ENCODE data around the gene SEC14L1. TPM values are rescaled to one million over a fixed set of nuclear protein-coding genes. Genes with fewer than 3 reads are reported as not detected.

SEC14L1 gene
- polyA plus RNA-seq, 2 of the 4 experiments (the other 2 are of a cell fraction): 27.5 to 40.4 TPM

DNA sequence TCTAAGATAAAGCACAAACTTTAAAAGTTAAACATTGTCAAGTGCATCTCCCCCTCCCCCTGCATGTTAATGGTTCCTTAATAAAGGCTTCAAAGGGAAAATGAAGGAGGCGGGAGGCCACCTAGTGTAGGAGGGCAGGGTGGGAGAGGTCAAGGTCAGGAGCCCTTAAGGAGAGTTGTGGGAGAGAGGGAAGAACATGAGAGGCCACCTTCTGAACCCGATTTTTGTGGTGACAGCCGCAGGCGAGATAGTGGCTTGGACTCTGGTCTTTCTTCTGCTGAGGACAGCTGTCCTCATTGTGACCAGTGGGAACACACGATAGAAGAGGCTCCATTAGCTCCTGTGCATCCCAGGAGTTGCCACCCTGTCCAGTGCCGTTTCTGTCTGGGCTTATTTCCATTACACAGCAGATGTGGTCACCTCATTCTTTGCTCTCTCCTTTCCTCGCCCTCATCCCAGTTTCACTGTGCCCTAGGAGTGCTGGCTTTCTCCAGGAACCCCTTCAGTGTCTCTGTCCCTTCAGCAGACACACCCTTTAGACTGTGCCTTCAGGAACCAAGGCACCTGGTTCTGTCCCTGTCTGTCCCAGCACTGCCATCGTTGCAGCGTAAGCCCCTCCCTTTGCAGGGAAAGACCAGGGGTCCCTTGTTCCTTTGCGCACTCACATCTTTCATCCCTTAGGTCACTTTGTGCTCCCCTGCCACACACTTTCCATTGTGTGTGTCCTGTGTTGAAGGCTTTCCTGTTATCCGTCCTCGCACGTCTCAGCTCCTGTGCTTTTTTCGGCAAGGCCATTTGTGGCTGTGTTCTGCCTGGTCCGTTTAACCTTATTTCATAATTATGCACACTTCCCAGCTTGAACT lies 7.5 kb downstream of the SEC14L1 start:
- H3K4me3 ChIP-seq: no peak overlapping the region
- no peak for FAIRE-seq
- H3K4me2 ChIP-seq: no peak overlapping the region
- no peaks in the 10 kb centered on the region for H3K9me3 ChIP-seq
- no peak for ATAC-seq
- H3K4me1 ChIP-seq: peaks cover 14% of the 10 kb centered on the region
- DNase-seq (ENCODE audit: low read depth in 1 of 2, low spot score in 1 of 2): no peak
- ChIA-PET CTCF (interaction anchor here (2.0 kb wide), 1 partner anchor 23 kb away, joined by 4 read pairs; no protein-coding TSS in a partner anchor), POLR2A (no interaction called here)
- no peak for TF ChIP-seq NR3C1 (IDR thresholded peaks at IDR 0.05)
- TF ChIP-seq RAD21 (conservative IDR thresholded peaks at IDR 0.05 in 1 of 2, IDR thresholded peaks at IDR 0.05 in 1 of 2): no peak
- TF ChIP-seq MAX (IDR thresholded peaks at IDR 0.05): no peak
- no peak for TF ChIP-seq ZSCAN20 (CRISPR knock-in tag; IDR thresholded peaks at IDR 0.05)
- TF ChIP-seq ZNF302 (CRISPR knock-in tag; IDR thresholded peaks at IDR 0.05): no peak
- TF ChIP-seq, protein P1, sequence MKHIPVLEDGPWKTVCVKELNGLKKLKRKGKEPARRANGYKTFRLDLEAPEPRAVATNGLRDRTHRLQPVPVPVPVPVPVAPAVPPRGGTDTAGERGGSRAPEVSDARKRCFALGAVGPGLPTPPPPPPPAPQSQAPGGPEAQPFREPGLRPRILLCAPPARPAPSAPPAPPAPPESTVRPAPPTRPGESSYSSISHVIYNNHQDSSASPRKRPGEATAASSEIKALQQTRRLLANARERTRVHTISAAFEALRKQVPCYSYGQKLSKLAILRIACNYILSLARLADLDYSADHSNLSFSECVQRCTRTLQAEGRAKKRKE (CRISPR knock-in tag; IDR thresholded peaks at IDR 0.05; ENCODE audit: low read depth): no peak
- no peak for TF ChIP-seq JUNB (IDR thresholded peaks at IDR 0.05)
- TF ChIP-seq MAFK (IDR thresholded peaks at IDR 0.05; ENCODE audit: partially characterized antibody): no peak
- TF ChIP-seq RFX5 (IDR thresholded peaks at IDR 0.05): no peak
- TF ChIP-seq RNF2 (IDR thresholded peaks at IDR 0.05; ENCODE audit: borderline replicate concordance, low read depth): no peak
- no peak for TF ChIP-seq CBX2 (IDR thresholded peaks at IDR 0.05; ENCODE audit: borderline replicate concordance, low read depth)
- TF ChIP-seq ESRRA (IDR thresholded peaks at IDR 0.05; ENCODE audit: borderline replicate concordance, low read length): no peak
- TF ChIP-seq EHF (CRISPR knock-in tag; IDR thresholded peaks at IDR 0.05): no peak
- TF ChIP-seq, protein P2, sequence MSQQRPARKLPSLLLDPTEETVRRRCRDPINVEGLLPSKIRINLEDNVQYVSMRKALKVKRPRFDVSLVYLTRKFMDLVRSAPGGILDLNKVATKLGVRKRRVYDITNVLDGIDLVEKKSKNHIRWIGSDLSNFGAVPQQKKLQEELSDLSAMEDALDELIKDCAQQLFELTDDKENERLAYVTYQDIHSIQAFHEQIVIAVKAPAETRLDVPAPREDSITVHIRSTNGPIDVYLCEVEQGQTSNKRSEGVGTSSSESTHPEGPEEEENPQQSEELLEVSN (IDR thresholded peaks at IDR 0.05; ENCODE audit: borderline replicate concordance, low read depth): no peak
- WGBS (ENCODE audit: missing lambda C conversion rate): 92% methylated on average over 15 of the region's 15 CpGs
- no peak overlapping the region for H3K27ac ChIP-seq

DNA sequence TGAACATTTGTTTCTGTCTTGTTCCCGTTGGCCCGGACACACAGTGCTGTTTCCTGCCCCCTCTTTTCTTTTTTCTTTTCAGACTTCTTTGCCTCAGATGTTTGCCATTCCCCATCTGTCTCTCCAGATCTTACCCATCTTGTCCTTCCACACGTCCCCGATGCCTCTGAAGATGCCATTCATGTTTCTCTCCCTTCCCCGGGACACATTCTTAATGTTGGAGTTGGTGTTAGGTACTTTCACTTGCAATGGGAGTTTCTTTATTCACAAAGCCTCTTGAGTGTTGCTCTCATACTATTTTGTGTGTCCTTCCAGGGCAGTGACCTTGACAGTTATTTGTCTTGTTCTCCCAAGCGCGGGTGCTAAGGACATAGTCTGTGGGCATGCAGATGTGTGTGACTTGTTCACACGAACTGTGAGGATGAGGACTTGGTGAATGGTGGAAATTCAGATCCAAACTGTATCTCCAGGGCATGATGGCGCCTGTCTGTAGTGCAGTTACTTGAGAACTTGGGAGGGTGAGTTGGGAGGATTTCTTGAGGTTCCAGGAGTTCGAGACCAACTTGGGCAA lies 8.3 kb downstream of the SEC14L1 start:
- 88% methylated on average over 10 of the region's 10 CpGs for WGBS (ENCODE audit: missing lambda C conversion rate)
- POLR2A ChIA-PET: no interaction called here
- CTCF ChIA-PET: interaction anchor here (2.0 kb wide), 1 partner anchor 24 kb away, joined by 4 read pairs; no protein-coding TSS in a partner anchor
- TF ChIP-seq RFX5 (IDR thresholded peaks at IDR 0.05) (no peak), JUN (IDR thresholded peaks at IDR 0.05) (no peak), CBX2 (IDR thresholded peaks at IDR 0.05; ENCODE audit: borderline replicate concordance, low read depth) (no peak), GATA3 (IDR thresholded peaks at IDR 0.05; ENCODE audit: borderline replicate concordance) (no peak), NR3C1 (IDR thresholded peaks at IDR 0.05) (no peak), ZSCAN20 (CRISPR knock-in tag; IDR thresholded peaks at IDR 0.05) (no peak), TP53 (CRISPR knock-in tag; IDR thresholded peaks at IDR 0.05) (no peak), CHD4 (IDR thresholded peaks at IDR 0.05; ENCODE audit: borderline replicate concordance) (no peak)
- Histone ChIP-seq H3K4me1 (peaks cover 19% of the 10 kb centered on the region), H3K4me2 (no peak overlapping the region), H3K9me3 (no peaks in the 10 kb centered on the region), H3K4me3 (no peak overlapping the region), H3K27ac (no peak overlapping the region)
- no peak for DNase-seq (ENCODE audit: low read depth in 1 of 2, low spot score in 1 of 2)
- FAIRE-seq: no peak
- no peak for ATAC-seq

DNA sequence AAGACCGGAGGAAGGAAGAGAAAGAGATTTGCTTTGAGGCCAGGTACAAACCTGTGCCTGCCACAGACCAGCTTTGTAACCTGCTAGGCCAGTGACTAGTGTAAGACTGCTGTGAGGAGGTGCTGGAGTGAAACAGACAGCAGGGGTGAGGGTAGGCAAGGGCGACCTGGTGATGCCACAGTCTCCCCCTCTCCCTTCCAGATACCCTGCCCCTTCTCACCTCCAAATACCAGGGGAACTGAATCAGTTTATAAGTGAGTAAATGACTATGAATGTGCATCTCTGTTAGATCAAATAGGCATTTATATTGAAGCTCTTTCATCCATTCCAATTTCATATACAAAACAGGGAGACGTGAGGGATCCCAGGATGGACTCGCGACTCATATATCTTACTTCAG lies 9.4 kb downstream of the SEC14L1 start:
- ATAC-seq (no peak), FAIRE-seq (no peak), DNase-seq (ENCODE audit: low read depth in 1 of 2, low spot score in 1 of 2) (no peak)
- WGBS (ENCODE audit: missing lambda C conversion rate): 85% methylated on average over 5 of the region's 5 CpGs
- Histone ChIP-seq H3K4me2 (no peak overlapping the region), H3K4me3 (no peak overlapping the region), H3K9me3 (no peaks in the 10 kb centered on the region), H3K27ac (no peak overlapping the region), H3K4me1 (peaks cover 19% of the 10 kb centered on the region)
- CTCF ChIA-PET: interaction anchor here (0.5 to 1.9 kb wide), 6 partner anchors 19 to 182 kb away, joined by 3 to 5 read pairs (median 3); no protein-coding TSS in a partner anchor
- POLR2A ChIA-PET: no interaction called here
- TF ChIP-seq ZSCAN20 (CRISPR knock-in tag; IDR thresholded peaks at IDR 0.05) (no peak), GATA3 (IDR thresholded peaks at IDR 0.05; ENCODE audit: borderline replicate concordance) (no peak), RFX5 (IDR thresholded peaks at IDR 0.05) (no peak), RARB (CRISPR knock-in tag; IDR thresholded peaks at IDR 0.05) (no peak), EP300 (IDR thresholded peaks at IDR 0.05) (no peak), CEBPB (IDR thresholded peaks at IDR 0.05) (no peak), FOXS1 (CRISPR knock-in tag; IDR thresholded peaks at IDR 0.05) (no peak)
- TF ChIP-seq, protein P3, sequence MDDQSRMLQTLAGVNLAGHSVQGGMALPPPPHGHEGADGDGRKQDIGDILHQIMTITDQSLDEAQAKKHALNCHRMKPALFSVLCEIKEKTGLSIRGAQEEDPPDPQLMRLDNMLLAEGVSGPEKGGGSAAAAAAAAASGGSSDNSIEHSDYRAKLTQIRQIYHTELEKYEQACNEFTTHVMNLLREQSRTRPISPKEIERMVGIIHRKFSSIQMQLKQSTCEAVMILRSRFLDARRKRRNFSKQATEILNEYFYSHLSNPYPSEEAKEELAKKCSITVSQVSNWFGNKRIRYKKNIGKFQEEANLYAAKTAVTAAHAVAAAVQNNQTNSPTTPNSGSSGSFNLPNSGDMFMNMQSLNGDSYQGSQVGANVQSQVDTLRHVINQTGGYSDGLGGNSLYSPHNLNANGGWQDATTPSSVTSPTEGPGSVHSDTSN (IDR thresholded peaks at IDR 0.05): no peak
- TF ChIP-seq, protein P4, sequence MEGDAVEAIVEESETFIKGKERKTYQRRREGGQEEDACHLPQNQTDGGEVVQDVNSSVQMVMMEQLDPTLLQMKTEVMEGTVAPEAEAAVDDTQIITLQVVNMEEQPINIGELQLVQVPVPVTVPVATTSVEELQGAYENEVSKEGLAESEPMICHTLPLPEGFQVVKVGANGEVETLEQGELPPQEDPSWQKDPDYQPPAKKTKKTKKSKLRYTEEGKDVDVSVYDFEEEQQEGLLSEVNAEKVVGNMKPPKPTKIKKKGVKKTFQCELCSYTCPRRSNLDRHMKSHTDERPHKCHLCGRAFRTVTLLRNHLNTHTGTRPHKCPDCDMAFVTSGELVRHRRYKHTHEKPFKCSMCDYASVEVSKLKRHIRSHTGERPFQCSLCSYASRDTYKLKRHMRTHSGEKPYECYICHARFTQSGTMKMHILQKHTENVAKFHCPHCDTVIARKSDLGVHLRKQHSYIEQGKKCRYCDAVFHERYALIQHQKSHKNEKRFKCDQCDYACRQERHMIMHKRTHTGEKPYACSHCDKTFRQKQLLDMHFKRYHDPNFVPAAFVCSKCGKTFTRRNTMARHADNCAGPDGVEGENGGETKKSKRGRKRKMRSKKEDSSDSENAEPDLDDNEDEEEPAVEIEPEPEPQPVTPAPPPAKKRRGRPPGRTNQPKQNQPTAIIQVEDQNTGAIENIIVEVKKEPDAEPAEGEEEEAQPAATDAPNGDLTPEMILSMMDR (IDR thresholded peaks at IDR 0.05): no peak

All from A549 (cell line).